ENCODE measurements around the gene ZNF74.

- TF ChIP-seq HDAC2 (IDR thresholded peaks at IDR 0.05) (no peak), CTCF (IDR thresholded peaks at IDR 0.05) (no peak), EP300 (IDR thresholded peaks at IDR 0.05) (no peak), POLR2A (IDR thresholded peaks at IDR 0.05; ENCODE audit: low read length) (no peak), ZSCAN20 (CRISPR knock-in tag; IDR thresholded peaks at IDR 0.05) (no peak), REST (IDR thresholded peaks at IDR 0.05) (no peak), RAD21 (conservative IDR thresholded peaks at IDR 0.05 in 1 of 2, IDR thresholded peaks at IDR 0.05 in 1 of 2) (no peak), BHLHE40 (IDR thresholded peaks at IDR 0.05; ENCODE audit: low read depth, low read length) (no peak), JUN (IDR thresholded peaks at IDR 0.05) (no peak), MAFK (IDR thresholded peaks at IDR 0.05; ENCODE audit: partially characterized antibody) (no peak), ESRRA (IDR thresholded peaks at IDR 0.05; ENCODE audit: borderline replicate concordance, low read length) (no peak), CHD2 (IDR thresholded peaks at IDR 0.05; ENCODE audit: low read length, partially characterized antibody) (no peak), CBX2 (IDR thresholded peaks at IDR 0.05; ENCODE audit: borderline replicate concordance, low read depth) (no peak), MAX (IDR thresholded peaks at IDR 0.05) (no peak)
Measured at GRCh38 chr22:20429254-20430100, 35.5 kb downstream of the ZNF74 start.
